A549 (cell line): ENCODE results near the gene EEFSEC. TPM values are rescaled to one million over a fixed set of nuclear protein-coding genes. Genes with fewer than 3 reads are reported as not detected.
A peak's percentile ranks its signal among the peaks of the same experiment; 100 is the strongest.

ENCODE experiments used
- ATAC-seq, 2 experiments: fragments of 200-7000 bp in 1 of 2; fragments of >200 bp in 1 of 2; cut with Nextera tagmentation in 1 of 2; cut with Tn5 transposase in 1 of 2; 3 replicates each; pipeline versions ENCODE4 v1.8.0 to v1.9.1; 2018 to 2020; ENCODE audit warnings: mild to moderate bottlenecking in 1 of 2, moderate library complexity in 1 of 2
- CTCF ChIA-PET: fragments of 300-600 bp; sonication (Branson Sonifier 250); formaldehyde crosslinking; extraction: SDS; loops from one replicate; lab custom pipeline; 2021; ENCODE audit warnings: antibody characterized with exemption, inconsistent platforms; lab: Yijun Ruan, JAX
- POLR2A ChIA-PET: fragments of 350-600 bp; formaldehyde crosslinking; extraction: SDS; loops from one replicate; lab custom pipeline; 2021; ENCODE audit warnings: antibody characterized with exemption, inconsistent platforms; lab: Yijun Ruan, JAX
- DNase-seq, 2 experiments: peaks; one replicate each; pipeline versions ENCODE4 v3.0.0 to v3.0.0-alpha.2; 2011 to 2016; ENCODE audit warnings: low read depth in 1 of 2, low spot score in 1 of 2
- FAIRE-seq: peaks from 2 replicates; lab custom pipeline; 2011; peaks lifted over from hg19 to GRCh38; lab: Jason Lieb, UNC
- H3K27ac ChIP-seq, 2 experiments: fragments of >200 bp; sonication (Bioruptor Twin); formaldehyde crosslinking; 3 replicates each; pipeline ENCODE4 v1.5.1; 2016 to 2017
- H3K4me1 ChIP-seq: fragments of >200 bp; sonication (Bioruptor Twin); formaldehyde crosslinking; 3 replicates; pipeline ENCODE4 v1.6.1; 2016
- H3K4me2 ChIP-seq: fragments of >200 bp; sonication (Bioruptor Twin); formaldehyde crosslinking; 3 replicates; pipeline ENCODE4 v1.6.1; 2016
- H3K4me3 ChIP-seq: fragments of >200 bp; sonication (Bioruptor Twin); formaldehyde crosslinking; 3 replicates; pipeline ENCODE4 v1.5.1; 2016
- H3K9me3 ChIP-seq: fragments of >200 bp; sonication (Bioruptor Twin); formaldehyde crosslinking; 3 replicates; pipeline ENCODE4 v1.6.1; 2016
- CBX2 ChIP-seq: fragments of 200-600 bp; sonication (generic); IDR thresholded peaks from 2 replicates; pipeline ENCODE4 v1.6.1; 2016; ENCODE audit warnings: low read depth, mild to moderate bottlenecking, borderline replicate concordance
- CEBPB ChIP-seq, 2 experiments: fragments of >200 bp in 1 of 2; sonication (Bioruptor Twin) in 1 of 2; formaldehyde crosslinking in 1 of 2; IDR thresholded peaks; 2 replicates each; pipeline ENCODE4 v1.6.1; 2012 to 2016
- CHD4 ChIP-seq: fragments of 200-600 bp; sonication (generic); IDR thresholded peaks from 2 replicates; pipeline ENCODE4 v1.6.1; 2016; ENCODE audit warnings: antibody characterized with exemption, mild to moderate bottlenecking, borderline replicate concordance
- CTCF ChIP-seq: fragments of >200 bp; sonication (Bioruptor Twin); formaldehyde crosslinking; IDR thresholded peaks from 3 replicates; pipeline ENCODE4 v1.5.1; 2016
- ESRRA ChIP-seq: fragments of 150-350 bp; IDR thresholded peaks from 2 replicates; pipeline ENCODE4 v1.6.1; 2014; ENCODE audit warnings: mild to moderate bottlenecking, low read length, borderline replicate concordance
- FOSB ChIP-seq: fragments of 250-450 bp; sonication (Bioruptor Pico); IDR thresholded peaks from 2 replicates; pipeline ENCODE4 v1.5.0; 2020; ENCODE audit warnings: mild to moderate bottlenecking, moderate library complexity
- FOSL2 ChIP-seq, 2 experiments: fragments of 450-650 bp in 1 of 2; fragments of >200 bp in 1 of 2; sonication (Bioruptor Twin) in 1 of 2; formaldehyde crosslinking; IDR thresholded peaks; 2 replicates each; pipeline versions ENCODE4 v1.5.0 to v1.6.1; 2016 to 2020; ENCODE audit warnings: mild to moderate bottlenecking in 1 of 2, moderate library complexity in 1 of 2
- FOXS1 ChIP-seq: fragments of 250-450 bp; sonication (Bioruptor Pico); IDR thresholded peaks from 2 replicates; pipeline ENCODE4 v1.5.0; 2020; ENCODE audit warnings: mild to moderate bottlenecking, moderate library complexity
- GATA3 ChIP-seq: IDR thresholded peaks from 2 replicates; pipeline ENCODE4 v1.6.1; 2012; ENCODE audit warnings: borderline replicate concordance
- HDAC2 ChIP-seq: fragments of 200-600 bp; sonication (generic); IDR thresholded peaks from 2 replicates; pipeline ENCODE4 v1.6.1; 2016
- HMGXB4 ChIP-seq: fragments of 250-450 bp; sonication (Bioruptor Pico); IDR thresholded peaks from 2 replicates; pipeline ENCODE4 v1.5.0; 2021; ENCODE audit warnings: mild to moderate bottlenecking, moderate library complexity, borderline replicate concordance
- HOXA7 ChIP-seq: fragments of 250-450 bp; sonication (Bioruptor Pico); IDR thresholded peaks from 2 replicates; pipeline ENCODE4 v1.5.0; 2020; ENCODE audit warnings: mild to moderate bottlenecking, moderate library complexity
- HOXB13 ChIP-seq: fragments of 250-450 bp; sonication (Bioruptor Pico); IDR thresholded peaks from 2 replicates; pipeline ENCODE4 v1.5.0; 2020; ENCODE audit warnings: low read depth, mild to moderate bottlenecking, moderate library complexity
- KDM1A ChIP-seq: fragments of 200-600 bp; sonication (generic); IDR thresholded peaks from 2 replicates; pipeline ENCODE4 v1.6.1; 2016; ENCODE audit warnings: low read depth, mild to moderate bottlenecking
- MAFK ChIP-seq: fragments of 450-650 bp; IDR thresholded peaks from 2 replicates; pipeline ENCODE4 v1.6.1; 2014; ENCODE audit not compliant: partially characterized antibody
- MAX ChIP-seq: IDR thresholded peaks from 2 replicates; pipeline ENCODE4 v1.6.1; 2012
- NFE2L2 ChIP-seq: fragments of 150-350 bp; conservative IDR thresholded peaks from 2 replicates; pipeline ENCODE4 v1.6.1; 2014; ENCODE audit warnings: low read length
- PHF8 ChIP-seq: fragments of 200-600 bp; sonication (generic); IDR thresholded peaks from 2 replicates; pipeline ENCODE4 v1.6.1; 2016; ENCODE audit warnings: low read depth, mild to moderate bottlenecking, antibody characterized with exemption, moderate library complexity, borderline replicate concordance
- POLR2A ChIP-seq: IDR thresholded peaks from 2 replicates; pipeline ENCODE4 v1.6.1; 2012; ENCODE audit warnings: mild to moderate bottlenecking, low read length
- RAD21 ChIP-seq, 2 experiments: fragments of >200 bp in 1 of 2; sonication (Bioruptor Twin) in 1 of 2; formaldehyde crosslinking in 1 of 2; IDR thresholded peaks in 1 of 2; conservative IDR thresholded peaks in 1 of 2; 2 replicates in 1 of 2; 3 replicates in 1 of 2; pipeline ENCODE4 v1.6.1; 2012 to 2018; ENCODE audit warnings: inconsistent platforms in 1 of 2
- RARB ChIP-seq: fragments of 250-450 bp; sonication (Bioruptor Pico); IDR thresholded peaks from 2 replicates; pipeline ENCODE4 v1.8.0; 2021; ENCODE audit warnings: mild to moderate bottlenecking, moderate library complexity
- REST ChIP-seq: fragments of 200-600 bp; sonication (generic); IDR thresholded peaks from 2 replicates; pipeline ENCODE4 v1.6.1; 2016; ENCODE audit warnings: antibody characterized with exemption, mild to moderate bottlenecking, moderate library complexity
- RNF2 ChIP-seq: fragments of 200-600 bp; sonication (generic); IDR thresholded peaks from 2 replicates; pipeline ENCODE4 v1.6.1; 2016; ENCODE audit warnings: low read depth, mild to moderate bottlenecking, antibody characterized with exemption, moderate library complexity, borderline replicate concordance
- SREBF2 ChIP-seq: fragments of 450-650 bp; IDR thresholded peaks from 2 replicates; pipeline ENCODE4 v1.6.1; 2014; ENCODE audit warnings: mild to moderate bottlenecking, moderate library complexity
- TP53 ChIP-seq: fragments of 250-450 bp; sonication (Bioruptor Pico); IDR thresholded peaks from 2 replicates; pipeline ENCODE4 v1.5.0; 2021; ENCODE audit warnings: mild to moderate bottlenecking, moderate library complexity
- USF2 ChIP-seq: fragments of 450-650 bp; IDR thresholded peaks from 2 replicates; pipeline ENCODE4 v1.6.1; 2014; ENCODE audit warnings: antibody characterized with exemption
- ZNF302 ChIP-seq: fragments of 250-450 bp; sonication (Bioruptor Pico); IDR thresholded peaks from 2 replicates; pipeline ENCODE4 v1.9.0; 2021; ENCODE audit warnings: inconsistent platforms, mild to moderate bottlenecking, moderate library complexity
- WGBS: methylation state at CpG from one replicate; pipeline ENCODE4 v1.1.6; 2017; ENCODE audit errors: missing lambda C conversion rate; 5-methylcytosine and 5-hydroxymethylcytosine counted together
- polyA plus RNA-seq, 4 experiments: library from polyadenylated mRNA; depleted of rRNA in 3 of 4; stranded (reverse); fragments of >200 nt; fragmentation: RNase III in 1 of 4; extraction: RNeasy Plus Mini Kit Qiagen cat#74134 plus additional on column Dnase treatment in 1 of 4; gene quantifications; 2 replicates in 3 of 4; 3 replicates in 1 of 4; pipeline ENCODE4 v1.2.3, GENCODE V29; 2011 to 2017

EEFSEC gene
- polyA plus RNA-seq, 2 of the 4 experiments (the other 2 are of a cell fraction), result 6.9 to 7.3 TPM

GRCh38 chr3:128123156-128123537 is 30.1 kb upstream of the EEFSEC start:
- Histone ChIP-seq H3K4me1 (peaks cover 7% of the 10 kb centered on the region; the same call in 2 of the 3 replicates), H3K9me3 (no peaks in the 10 kb centered on the region), H3K27ac (peak overlapping the region; percentile 90 to 92), H3K4me2 (peak overlapping the region; percentile 75), H3K4me3 (peak overlapping the region; percentile 99)
- POLR2A ChIA-PET, result interaction anchor here (1.0 to 2.3 kb wide), 7 partner anchors 9 to 525 kb away, joined by 3 to 21 read pairs (median 5); partner anchors contain the start of gene EEFSEC
- CTCF ChIA-PET, result interaction anchor here (1.0 to 2.2 kb wide), 6 partner anchors 10 to 303 kb away, joined by 3 to 18 read pairs (median 4); no protein-coding TSS in a partner anchor
- WGBS, result 4% methylated on average over 10 of the region's 22 CpGs
- TF ChIP-seq RNF2, result no peak
- TF ChIP-seq REST, result no peak
- no peak for TF ChIP-seq PHF8
- no peak for TF ChIP-seq KDM1A
- no peak for TF ChIP-seq FOSB (CRISPR knock-in tag)
- TF ChIP-seq CEBPB (IDR thresholded peaks at IDR 0.05), result no peak
- no peak for TF ChIP-seq SREBF2
- peak in 1 of 2 experiments; percentile 36; a peak in 3 of 6 replicates for ATAC-seq
- FAIRE-seq, result no peak
- no peak for DNase-seq

GRCh38 chr3:128123538-128124368 is 29.5 kb upstream of the EEFSEC start, which contains the start of gene RUVBL1:
RUVBL1 (minus strand) TSS chr3:128123812; CDS start chr3:128123724, 88 bp downstream.
- DNase-seq, result peak; percentile 92 to 97
- no peak for FAIRE-seq
- WGBS, result 3% methylated on average over 26 of the region's 47 CpGs
- peak; percentile 100 for ATAC-seq
- POLR2A ChIA-PET, result interaction anchor here (1.0 to 2.3 kb wide), 7 partner anchors 9 to 526 kb away, joined by 3 to 21 read pairs (median 5); partner anchors contain the start of gene EEFSEC
- Histone ChIP-seq H3K27ac (peak within 1 kb of the TSS; percentile 90 to 92), H3K4me3 (peak within 1 kb of the TSS; percentile 99), H3K9me3 (no peaks in the 10 kb centered on the region), H3K4me2 (peak within 1 kb of the TSS; percentile 75), H3K4me1 (peaks cover 7% of the 10 kb centered on the region; the same call in 2 of the 3 replicates)
- CTCF ChIA-PET, result interaction anchor here (0.8 to 2.2 kb wide), 6 partner anchors 10 to 575 kb away, joined by 3 to 18 read pairs (median 4); no protein-coding TSS in a partner anchor
- TF ChIP-seq CBX2 (no peak), NFE2L2 (no peak), HMGXB4 (CRISPR knock-in tag) (no peak), RAD21 (conservative IDR thresholded peaks at IDR 0.05 in 1 of 2, IDR thresholded peaks at IDR 0.05 in 1 of 2) (no peak), RARB (CRISPR knock-in tag) (no peak), HOXA7 (CRISPR knock-in tag) (no peak), TP53 (CRISPR knock-in tag) (no peak), ZNF302 (CRISPR knock-in tag) (no peak), USF2 (no peak), GATA3 (no peak), POLR2A (peak; percentile 42), HDAC2 (no peak), RNF2 (no peak), FOXS1 (CRISPR knock-in tag) (no peak), FOSL2 (IDR thresholded peaks at IDR 0.05) (no peak), FOSL2 (CRISPR knock-in tag; IDR thresholded peaks at IDR 0.05) (no peak), HOXB13 (CRISPR knock-in tag) (no peak), SREBF2 (no peak), MAX (peak; percentile 95), ESRRA (no peak), CTCF (no peak), MAFK (no peak), CHD4 (no peak)
